Neural cell (in vitro differentiated cells): Measurements from ENCODE around the gene BLCAP. TPM values are rescaled to one million over a fixed set of nuclear protein-coding genes. Genes with fewer than 3 reads are reported as not detected.
A peak's percentile ranks its signal among the peaks of the same experiment; 100 is the strongest.

Experiments used
- H2AFZ ChIP-seq: fragments of 200-600, 300-800 bp; sonication (generic), shearing (Covaris generic); 2 replicates; pipeline ENCODE4 v1.6.0; 2014; ENCODE audit warnings: low read depth, mild to moderate bottlenecking, antibody characterized with exemption, low read length, moderate library complexity
- H3F3A ChIP-seq: fragments of 200-600 bp; shearing (Covaris generic); 2 replicates; pipeline ENCODE4 v1.6.1; 2016; ENCODE audit warnings: mild to moderate bottlenecking, moderate library complexity, mixed read lengths, antibody characterized with exemption, low read length; ENCODE audit not compliant: insufficient read depth, poor library complexity, severe bottlenecking
- H3K27ac ChIP-seq: fragments of 200-600, 300-800 bp; sonication (generic), shearing (Covaris generic); 2 replicates; pipeline ENCODE4 v1.5.1; 2014; ENCODE audit warnings: mild to moderate bottlenecking, low read length, moderate library complexity
- H3K27me3 ChIP-seq: fragments of 300-800, 200-600 bp; sonication (generic), shearing (Covaris generic); 2 replicates; pipeline ENCODE4 v1.6.0; 2014; ENCODE audit warnings: mild to moderate bottlenecking, low read depth, low read length, moderate library complexity; ENCODE audit not compliant: insufficient read depth
- H3K36me3 ChIP-seq: fragments of 300-800, 200-600 bp; sonication (generic), shearing (Covaris generic); 2 replicates; pipeline ENCODE4 v1.5.1; 2014; ENCODE audit warnings: mild to moderate bottlenecking, antibody characterized with exemption, low read length, moderate library complexity; ENCODE audit not compliant: insufficient read depth
- H3K4me2 ChIP-seq: fragments of 300-800, 200-600 bp; sonication (generic), shearing (Covaris generic); 2 replicates; pipeline ENCODE4 v1.6.0; 2014; ENCODE audit warnings: mild to moderate bottlenecking, low read length
- H3K4me3 ChIP-seq: fragments of 300-800, 200-600 bp; sonication (generic), shearing (Covaris generic); 2 replicates; pipeline ENCODE4 v1.5.1; 2014; ENCODE audit warnings: mild to moderate bottlenecking, low read length, moderate library complexity
- H3K79me2 ChIP-seq: fragments of 200-600 bp; shearing (Covaris generic); replicated peaks from 2 replicates; pipeline ENCODE4 v1.6.0; 2014; ENCODE audit warnings: mild to moderate bottlenecking, low read length, moderate library complexity; ENCODE audit not compliant: insufficient read depth
- H3K9ac ChIP-seq: fragments of 300-800, 200-600 bp; sonication (generic), shearing (Covaris generic); 2 replicates; pipeline ENCODE4 v1.6.1; 2016; ENCODE audit warnings: mild to moderate bottlenecking, low read length, mixed read lengths
- H3K9me2 ChIP-seq: fragments of 200-600 bp; shearing (Covaris generic); 2 replicates; pipeline ENCODE4 v1.6.1; 2016; ENCODE audit warnings: mild to moderate bottlenecking, low read length, mixed read lengths; ENCODE audit not compliant: insufficient read depth
- H3K9me3 ChIP-seq: fragments of 200-600, 300-800 bp; sonication (generic), shearing (Covaris generic); 2 replicates; pipeline ENCODE4 v1.6.1; 2016; ENCODE audit warnings: mild to moderate bottlenecking, mixed run types, low read length, moderate library complexity, mixed read lengths
- H4K20me1 ChIP-seq: fragments of 200-600 bp; shearing (Covaris generic); 2 replicates; pipeline ENCODE4 v1.6.1; 2016; ENCODE audit warnings: mild to moderate bottlenecking, mixed run types; ENCODE audit not compliant: insufficient read depth
- CTCF ChIP-seq: fragments of 450-650 bp; IDR thresholded peaks from 2 replicates; pipeline ENCODE4 v1.5.1; 2014; ENCODE audit warnings: antibody characterized with exemption, mild to moderate bottlenecking, moderate library complexity; ENCODE audit not compliant: poor library complexity, severe bottlenecking
- EP300 ChIP-seq: fragments of 450-650 bp; conservative IDR thresholded peaks from 2 replicates; pipeline ENCODE4 v1.6.1; 2014; ENCODE audit warnings: antibody characterized with exemption, mild to moderate bottlenecking, moderate library complexity; ENCODE audit not compliant: poor library complexity, severe bottlenecking
- EZH2 ChIP-seq: fragments of 200-600, 300-800 bp; shearing (Covaris generic), sonication (generic); IDR thresholded peaks from 2 replicates; pipeline ENCODE4 v1.6.1; 2014; ENCODE audit warnings: antibody characterized with exemption, low read length, borderline replicate concordance, mild to moderate bottlenecking; ENCODE audit not compliant: insufficient read depth, poor library complexity, severe bottlenecking
- MXI1 ChIP-seq: fragments of 450-650 bp; conservative IDR thresholded peaks from 2 replicates; pipeline ENCODE4 v1.6.1; 2014; ENCODE audit warnings: antibody characterized with exemption, mild to moderate bottlenecking; ENCODE audit not compliant: poor library complexity, severe bottlenecking
- POLR2AphosphoS5 ChIP-seq: IDR thresholded peaks from 2 replicates; pipeline ENCODE4 v1.6.1; 2012
- RAD21 ChIP-seq: fragments of 450-650 bp; conservative IDR thresholded peaks from 2 replicates; pipeline ENCODE4 v1.6.1; 2014; ENCODE audit warnings: antibody characterized with exemption, mild to moderate bottlenecking, moderate library complexity
- REST ChIP-seq: IDR thresholded peaks from 2 replicates; pipeline ENCODE4 v1.6.1; 2012; ENCODE audit warnings: borderline replicate concordance
- SMC3 ChIP-seq: fragments of 450-650 bp; conservative IDR thresholded peaks from 2 replicates; pipeline ENCODE4 v1.6.1; 2014; ENCODE audit warnings: antibody characterized with exemption, mild to moderate bottlenecking, moderate library complexity; ENCODE audit not compliant: poor library complexity
- TAF1 ChIP-seq: IDR thresholded peaks from 2 replicates; pipeline ENCODE4 v1.6.1; 2012; ENCODE audit warnings: low read depth
- polyA plus RNA-seq: library from polyadenylated mRNA; depleted of rRNA; stranded (reverse); fragments of >200 nt; gene quantifications from 2 replicates; pipeline ENCODE4 v1.2.3, GENCODE V29; 2014

The BLCAP gene
- polyA plus RNA-seq, 1 donor from 2014 or later, result 344 TPM

GRCh38 chr20:37544386-37544785, 16.7 kb upstream of the BLCAP start:
- H3K27ac ChIP-seq, result no peak overlapping the region
- TF ChIP-seq TAF1 (no peak), EZH2 (no peak), RAD21 (no peak), CTCF (no peak), REST (no peak), MXI1 (no peak), SMC3 (no peak), EP300 (no peak), POLR2AphosphoS5 (no peak)
- H3K27me3 ChIP-seq, result no peaks in the 10 kb centered on the region

GRCh38 chr20:37543828-37544227, 16.2 kb upstream of the BLCAP start:
- Histone ChIP-seq H3K36me3 (no peaks in the 10 kb centered on the region), H3K4me2 (no peak overlapping the region), H2AFZ (no peak overlapping the region), H3K4me3 (no peak overlapping the region), H3K27ac (no peak overlapping the region), H4K20me1 (no peaks in the 10 kb centered on the region), H3F3A (no peaks in the 10 kb centered on the region), H3K27me3 (no peaks in the 10 kb centered on the region), H3K79me2 (no peaks in the 10 kb centered on the region), H3K9me3 (no peaks in the 10 kb centered on the region), H3K9ac (no peak overlapping the region), H3K9me2 (no peaks in the 10 kb centered on the region)
- TF ChIP-seq RAD21 (peak; percentile 28), REST (no peak), CTCF (peak; percentile 56), SMC3 (peak; percentile 44), TAF1 (no peak)

More at GRCh38 chr20:37544386-37544785, 16.7 kb upstream of the BLCAP start:
- H3K4me2 ChIP-seq, result no peak overlapping the region
- H2AFZ ChIP-seq, result no peak overlapping the region
- H3K9me3 ChIP-seq, result no peaks in the 10 kb centered on the region
- no peaks in the 10 kb centered on the region for H3K9me2 ChIP-seq
- H3K4me3 ChIP-seq, result no peak overlapping the region
- H3F3A ChIP-seq, result no peaks in the 10 kb centered on the region
- H4K20me1 ChIP-seq, result no peaks in the 10 kb centered on the region
- no peaks in the 10 kb centered on the region for H3K79me2 ChIP-seq
- H3K36me3 ChIP-seq, result no peaks in the 10 kb centered on the region
- no peak overlapping the region for H3K9ac ChIP-seq
